Measurements from ENCODE around the gene RSKR.
"Not testable (repeated sequence)": the region's sequence is repeated elsewhere in the genome, so short reads cannot be mapped to it uniquely, and the experiment has no call there.

Gene RSKR

GRCh38 chr17:28613931-28614381, at the start of gene RSKR:
Gene RSKR, minus strand, starts transcription at chr17:28614185. Its CDS starts 24 bp downstream, at chr17:28614161.
- in situ Hi-C loops (cut with HindIII; ENCODE audit: low sequenced_read_pairs) = no loop called here

DNA sequence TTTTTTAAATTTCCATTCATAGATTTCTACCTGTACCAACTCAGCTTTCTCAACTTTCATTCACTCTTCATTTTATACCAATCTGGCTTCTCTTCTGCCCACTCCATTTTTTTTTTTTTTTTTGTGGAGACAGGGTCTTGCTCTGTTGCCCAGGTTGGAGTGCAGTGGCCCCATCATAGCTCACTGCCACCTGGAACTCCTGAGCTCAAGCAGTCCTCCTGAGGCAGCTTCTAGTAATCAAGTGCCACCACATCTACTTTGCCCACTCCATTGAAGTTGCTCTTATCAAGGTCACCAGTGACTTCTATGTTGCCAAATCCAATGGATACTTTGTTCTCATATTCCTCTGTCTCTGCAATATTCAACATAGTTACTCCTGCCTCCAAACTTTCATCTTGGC, 49.7 kb upstream of the RSKR start:
- in situ Hi-C loops (cut with HindIII; ENCODE audit: low sequenced_read_pairs) = no loop called here

DNA sequence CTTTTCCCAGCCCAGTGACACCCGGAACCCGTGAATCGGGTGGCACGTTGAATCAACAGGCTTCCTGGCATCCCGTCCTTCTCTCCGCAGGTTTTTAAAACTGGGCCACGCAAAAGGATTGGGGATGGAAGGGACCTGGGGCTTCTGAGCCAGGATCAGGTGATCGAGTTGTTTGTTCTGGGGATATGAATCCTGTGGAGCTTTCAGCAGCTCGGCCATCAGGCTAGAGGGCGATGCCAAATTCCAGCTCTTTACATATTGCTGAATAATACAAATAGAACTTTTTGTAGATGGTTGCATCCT, 48.5 kb upstream of the RSKR start:
- in situ Hi-C loops (cut with HindIII; ENCODE audit: low sequenced_read_pairs) = no loop called here

DNA sequence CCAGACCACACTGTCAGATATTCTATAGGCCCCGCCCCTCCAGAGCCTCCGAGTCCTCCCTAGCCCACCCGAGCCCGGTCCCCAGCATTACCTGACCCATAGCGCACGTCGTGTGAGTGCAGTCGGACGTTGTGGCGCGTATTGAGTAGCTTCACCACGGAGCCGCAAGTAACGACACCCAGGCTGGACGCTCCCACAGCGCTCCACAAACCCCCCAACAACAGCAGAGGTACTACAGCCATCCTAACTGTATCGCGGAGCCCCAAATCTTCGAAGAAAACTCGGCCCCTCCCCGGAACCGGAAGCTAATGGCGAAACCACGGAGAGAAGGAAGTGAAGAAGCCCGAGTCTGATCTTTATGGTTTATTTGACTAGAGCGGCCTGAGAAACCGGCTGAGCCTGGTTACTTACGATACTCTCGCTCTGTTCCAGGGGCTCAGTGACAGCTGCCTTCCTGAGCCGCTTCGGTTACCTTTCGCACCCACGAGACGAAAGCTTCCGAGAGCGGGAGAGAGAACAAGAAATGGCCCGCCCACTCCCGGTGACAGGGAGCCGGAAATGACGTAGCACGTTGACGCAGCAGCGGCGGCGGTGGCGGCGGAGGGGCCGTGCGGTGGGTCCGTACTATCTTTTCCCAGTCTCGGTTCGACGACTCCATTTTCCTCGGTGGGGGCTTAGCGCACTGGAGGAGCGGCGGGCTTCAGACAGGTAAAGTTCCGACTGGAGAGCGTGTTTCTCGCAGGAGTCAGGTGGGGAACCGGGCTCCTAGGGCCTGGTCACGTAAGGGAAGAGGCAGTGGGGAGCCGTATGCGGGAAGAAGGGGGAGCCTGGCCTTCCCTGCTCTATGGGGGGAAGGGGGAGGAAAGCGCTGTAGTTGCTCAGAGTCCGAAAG, 47.9 kb upstream of the RSKR start, which contains the start of the genes SDF2 and SUPT6H:
Gene SDF2 (minus strand): TSS at position 272 of the 892 bp plus-strand sequence. CDS start 30 bp downstream, at position 242.
Gene SUPT6H (plus strand): TSS at position 571 of the 892 bp plus-strand sequence. CDS start 11,197 bp downstream, outside the sequence.
- in situ Hi-C loops (cut with HindIII; ENCODE audit: low sequenced_read_pairs) = no loop called here

DNA sequence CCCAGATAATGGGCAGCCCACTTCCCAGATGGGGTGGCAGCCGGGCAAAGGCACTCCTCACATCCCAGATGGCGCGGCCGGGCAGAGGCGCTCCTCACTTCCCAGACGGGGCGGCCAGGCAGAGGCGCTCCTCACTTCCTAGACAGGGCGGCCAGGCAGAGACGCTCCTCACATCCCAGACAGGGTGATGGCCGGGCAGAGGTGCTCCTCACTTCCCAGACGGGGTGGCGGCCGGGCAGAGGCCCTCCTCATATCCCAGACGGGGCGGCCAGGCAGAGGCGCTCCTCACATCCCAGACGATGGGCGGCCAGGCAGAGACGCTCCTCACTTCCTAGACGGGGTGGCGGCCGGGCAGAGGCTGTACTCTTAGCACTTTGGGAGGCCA, 45.5 kb upstream of the RSKR start:
- in situ Hi-C loops (cut with HindIII; ENCODE audit: low sequenced_read_pairs) = not testable (repeated sequence)

GRCh38 chr17:28658766-28659496, 44.9 kb upstream of the RSKR start:
- in situ Hi-C loops (cut with HindIII; ENCODE audit: low sequenced_read_pairs) = not testable (repeated sequence)

GRCh38 chr17:28658342-28658741, 44.4 kb upstream of the RSKR start:
- in situ Hi-C loops (cut with HindIII; ENCODE audit: low sequenced_read_pairs) = not testable (repeated sequence)

GRCh38 chr17:28657756-28658155, 43.8 kb upstream of the RSKR start:
- in situ Hi-C loops (cut with HindIII; ENCODE audit: low sequenced_read_pairs) = no loop called here

DNA sequence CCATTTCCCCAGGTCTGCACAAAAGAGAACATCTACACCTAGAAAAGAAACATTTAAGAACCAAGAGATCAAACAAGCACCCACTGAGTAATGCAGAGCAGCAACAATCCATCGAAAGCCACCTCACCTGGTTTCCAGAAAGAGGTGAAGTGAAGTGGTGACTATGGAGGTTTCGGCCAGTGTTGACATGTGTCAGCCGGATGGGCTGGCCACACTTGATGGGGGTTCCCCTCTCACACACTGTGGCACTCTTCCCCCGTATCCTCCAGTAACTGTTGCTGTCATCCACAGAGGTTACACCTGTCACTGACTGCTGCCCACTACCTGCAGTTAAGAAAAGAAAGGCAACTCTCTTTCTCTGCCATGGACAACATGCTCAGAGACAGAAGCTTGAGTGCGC, 41.2 kb upstream of the RSKR start:
- in situ Hi-C loops (cut with HindIII; ENCODE audit: low sequenced_read_pairs) = no loop called here

DNA sequence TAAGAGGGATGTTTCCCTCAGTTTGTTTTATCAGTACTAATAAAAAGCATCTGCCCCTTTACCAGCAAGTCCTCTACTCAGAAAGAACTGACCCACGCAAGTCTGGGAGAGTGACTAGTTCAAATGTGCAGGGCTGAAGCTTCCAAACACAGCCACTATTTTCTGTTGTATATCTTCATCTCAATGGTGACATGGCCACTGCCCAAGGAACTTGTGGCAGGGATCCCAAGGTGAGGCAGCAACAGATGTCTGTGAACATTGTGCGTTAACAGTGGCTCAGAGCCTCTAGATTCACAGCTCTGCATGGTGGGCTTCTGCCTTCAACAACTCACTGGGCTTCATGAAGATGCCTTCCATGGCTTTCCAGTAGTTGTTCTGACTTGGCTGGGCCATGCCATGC, 34.7 kb upstream of the RSKR start:
- in situ Hi-C loops (cut with HindIII; ENCODE audit: low sequenced_read_pairs) = no loop called here

GRCh38 chr17:28646039-28646754, 32.2 kb upstream of the RSKR start:
- in situ Hi-C loops (cut with HindIII; ENCODE audit: low sequenced_read_pairs) = no loop called here

DNA sequence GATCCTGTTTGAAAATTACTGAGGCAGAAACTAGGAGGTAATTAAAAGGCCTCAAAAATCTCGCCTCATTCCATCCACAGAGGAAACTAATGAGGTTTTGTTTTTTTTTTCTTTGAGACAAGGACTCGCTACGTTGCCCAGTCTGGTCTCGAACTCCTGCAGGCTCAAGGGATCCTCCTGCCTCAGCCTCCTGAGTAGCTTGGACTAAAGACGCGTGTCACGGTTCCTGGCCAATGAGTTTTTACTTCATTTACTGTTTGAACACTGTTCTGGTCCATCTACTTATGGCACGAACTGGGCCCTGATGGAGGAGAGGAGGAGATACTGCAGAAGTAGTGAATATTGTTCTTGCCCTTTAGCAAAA, 31.6 kb upstream of the RSKR start:
- in situ Hi-C loops (cut with HindIII; ENCODE audit: low sequenced_read_pairs) = no loop called here

- in situ Hi-C loops (cut with HindIII; ENCODE audit: low sequenced_read_pairs) = no loop called here
Observed at GRCh38 chr17:28644787-28645575, 31.0 kb upstream of the RSKR start, which contains the start of gene BLTP2. Gene BLTP2, minus strand, starts transcription at chr17:28645158. Its CDS starts 102 bp downstream, at chr17:28645056.

GRCh38 chr17:28643983-28644786, 30.2 kb upstream of the RSKR start:
- in situ Hi-C loops (cut with HindIII; ENCODE audit: low sequenced_read_pairs) = no loop called here

DNA sequence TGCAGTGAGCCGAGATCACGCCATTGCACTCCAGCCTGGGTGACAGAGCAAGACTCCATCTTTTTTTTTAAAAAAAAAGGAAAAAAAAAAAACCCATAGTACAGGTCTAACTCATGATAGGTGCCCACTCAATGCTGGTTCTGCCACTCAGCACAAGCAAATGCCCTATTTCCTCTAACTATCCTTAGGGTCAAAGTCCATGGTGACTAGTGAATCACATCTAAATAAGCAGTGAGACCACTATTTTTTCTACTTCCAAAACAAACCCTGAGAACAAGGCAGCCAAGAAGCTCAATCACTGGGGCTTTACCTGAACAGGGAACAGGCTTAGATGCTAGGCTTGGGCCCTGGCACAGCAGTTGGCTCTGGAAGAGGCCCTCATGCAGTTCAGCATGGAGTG, 27.6 kb upstream of the RSKR start:
- in situ Hi-C loops (cut with HindIII; ENCODE audit: low sequenced_read_pairs) = no loop called here

GRCh38 chr17:28635506-28635905, 21.5 kb upstream of the RSKR start:
- in situ Hi-C loops (cut with HindIII; ENCODE audit: low sequenced_read_pairs) = no loop called here

GRCh38 chr17:28634206-28634865, 20.4 kb upstream of the RSKR start:
- in situ Hi-C loops (cut with HindIII; ENCODE audit: low sequenced_read_pairs) = no loop called here

DNA sequence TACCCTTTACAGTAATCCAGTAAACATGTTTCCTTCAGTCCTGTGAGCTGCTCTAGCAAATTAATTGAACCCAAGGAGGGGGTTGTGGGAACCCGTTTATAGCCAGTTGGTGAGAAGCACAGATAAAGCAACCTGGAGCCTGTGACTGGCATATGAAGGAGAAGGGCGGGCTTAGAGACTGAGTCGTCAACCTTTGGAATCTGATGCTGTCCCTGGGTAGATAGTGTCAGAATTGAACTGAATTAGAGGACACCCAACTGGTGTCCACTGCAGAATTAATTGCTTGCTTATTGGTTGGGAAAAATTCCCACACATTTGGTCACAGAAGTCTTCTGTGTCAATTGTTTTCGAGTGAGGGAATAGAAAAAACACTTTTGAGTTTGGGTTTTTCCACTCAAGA, 12.8 kb upstream of the RSKR start:
- in situ Hi-C loops (cut with HindIII; ENCODE audit: low sequenced_read_pairs) = no loop called here

GRCh38 chr17:28624148-28624547, 10.2 kb upstream of the RSKR start:
- in situ Hi-C loops (cut with HindIII; ENCODE audit: low sequenced_read_pairs) = no loop called here

Data from DLD1 (cell line).